ENCODE results near the gene PPAN.

DNA sequence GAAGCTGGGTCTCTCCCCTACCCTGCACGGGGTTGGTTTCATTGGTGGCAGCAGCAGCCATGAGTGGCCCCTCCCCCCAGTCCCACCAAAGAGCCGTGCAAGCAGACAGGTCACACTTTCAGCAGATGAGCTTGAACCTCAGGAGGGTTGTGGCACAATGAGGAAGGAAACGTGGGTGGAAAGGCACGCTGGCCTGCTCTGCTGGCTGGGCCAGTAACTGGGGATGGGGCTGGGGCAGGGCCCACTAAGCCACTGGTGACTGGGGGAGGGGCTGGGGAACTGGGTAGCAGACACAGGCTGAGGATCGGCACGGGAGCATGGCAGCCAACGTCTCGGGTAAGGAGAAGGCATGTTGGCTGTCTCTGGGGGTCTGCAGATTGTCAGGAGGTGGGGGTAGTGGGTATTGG is 5.2 kb downstream of the PPAN start, which contains the start of gene P2RY11:
- TF ChIP-seq, protein P1, sequence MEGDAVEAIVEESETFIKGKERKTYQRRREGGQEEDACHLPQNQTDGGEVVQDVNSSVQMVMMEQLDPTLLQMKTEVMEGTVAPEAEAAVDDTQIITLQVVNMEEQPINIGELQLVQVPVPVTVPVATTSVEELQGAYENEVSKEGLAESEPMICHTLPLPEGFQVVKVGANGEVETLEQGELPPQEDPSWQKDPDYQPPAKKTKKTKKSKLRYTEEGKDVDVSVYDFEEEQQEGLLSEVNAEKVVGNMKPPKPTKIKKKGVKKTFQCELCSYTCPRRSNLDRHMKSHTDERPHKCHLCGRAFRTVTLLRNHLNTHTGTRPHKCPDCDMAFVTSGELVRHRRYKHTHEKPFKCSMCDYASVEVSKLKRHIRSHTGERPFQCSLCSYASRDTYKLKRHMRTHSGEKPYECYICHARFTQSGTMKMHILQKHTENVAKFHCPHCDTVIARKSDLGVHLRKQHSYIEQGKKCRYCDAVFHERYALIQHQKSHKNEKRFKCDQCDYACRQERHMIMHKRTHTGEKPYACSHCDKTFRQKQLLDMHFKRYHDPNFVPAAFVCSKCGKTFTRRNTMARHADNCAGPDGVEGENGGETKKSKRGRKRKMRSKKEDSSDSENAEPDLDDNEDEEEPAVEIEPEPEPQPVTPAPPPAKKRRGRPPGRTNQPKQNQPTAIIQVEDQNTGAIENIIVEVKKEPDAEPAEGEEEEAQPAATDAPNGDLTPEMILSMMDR (IDR thresholded peaks at IDR 0.05; ENCODE audit: low read length): no peak
- no peak for TF ChIP-seq EZH2 (IDR thresholded peaks at IDR 0.05; ENCODE audit: borderline replicate concordance, low read length)

Measured in OCI-LY1 (cell line).